NB4 (cell line): ENCODE data around the gene MAGI2.

Experiments used
- DNase-seq: peaks from one replicate; pipeline ENCODE4 v3.0.0; 2010; ENCODE audit warnings: low read depth
- H3K4me3 ChIP-seq: one replicate; pipeline ENCODE4 v1.5.1; 2011; ENCODE audit warnings: mild to moderate bottlenecking, low read depth, low read length, moderate library complexity
- MAX ChIP-seq: IDR thresholded peaks from 2 replicates; pipeline ENCODE4 v1.6.1; 2011; ENCODE audit warnings: low read depth, low read length
- MYC ChIP-seq: IDR thresholded peaks from 2 replicates; pipeline ENCODE4 v1.6.1; 2011; ENCODE audit warnings: low read depth, low read length
- POLR2A ChIP-seq: IDR thresholded peaks from 2 replicates; pipeline ENCODE4 v1.6.1; 2011; ENCODE audit warnings: mild to moderate bottlenecking; ENCODE audit not compliant: insufficient read length; ENCODE audit errors: extremely low read depth
- TF ChIP-seq, protein P1 (sequence below): IDR thresholded peaks from one replicate; pipeline ENCODE4 v1.5.1; 2012; ENCODE audit warnings: low read depth, low read length

Gene MAGI2

DNA sequence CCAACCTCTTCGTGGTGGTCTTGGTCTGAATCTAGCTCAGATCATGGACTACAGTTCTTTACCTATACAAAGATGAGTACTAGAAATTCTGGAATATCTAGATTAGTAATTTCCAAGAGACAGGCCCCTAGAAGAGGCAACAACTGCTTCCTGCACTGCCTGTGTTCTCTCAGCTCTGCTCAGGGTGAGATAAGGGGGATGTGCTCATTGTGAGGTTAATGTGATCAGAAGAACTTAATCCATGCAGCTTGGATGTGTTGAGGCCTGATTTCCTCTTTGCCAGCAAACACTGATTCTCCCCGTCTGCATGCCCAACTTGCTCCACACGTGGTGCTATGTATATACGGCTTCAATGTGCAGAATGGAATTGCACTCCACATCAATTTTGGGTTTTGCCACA is 1386.9 kb downstream of the MAGI2 start:
- TF ChIP-seq POLR2A (no peak), MAX (no peak), MYC (no peak)
- TF ChIP-seq, protein P1, sequence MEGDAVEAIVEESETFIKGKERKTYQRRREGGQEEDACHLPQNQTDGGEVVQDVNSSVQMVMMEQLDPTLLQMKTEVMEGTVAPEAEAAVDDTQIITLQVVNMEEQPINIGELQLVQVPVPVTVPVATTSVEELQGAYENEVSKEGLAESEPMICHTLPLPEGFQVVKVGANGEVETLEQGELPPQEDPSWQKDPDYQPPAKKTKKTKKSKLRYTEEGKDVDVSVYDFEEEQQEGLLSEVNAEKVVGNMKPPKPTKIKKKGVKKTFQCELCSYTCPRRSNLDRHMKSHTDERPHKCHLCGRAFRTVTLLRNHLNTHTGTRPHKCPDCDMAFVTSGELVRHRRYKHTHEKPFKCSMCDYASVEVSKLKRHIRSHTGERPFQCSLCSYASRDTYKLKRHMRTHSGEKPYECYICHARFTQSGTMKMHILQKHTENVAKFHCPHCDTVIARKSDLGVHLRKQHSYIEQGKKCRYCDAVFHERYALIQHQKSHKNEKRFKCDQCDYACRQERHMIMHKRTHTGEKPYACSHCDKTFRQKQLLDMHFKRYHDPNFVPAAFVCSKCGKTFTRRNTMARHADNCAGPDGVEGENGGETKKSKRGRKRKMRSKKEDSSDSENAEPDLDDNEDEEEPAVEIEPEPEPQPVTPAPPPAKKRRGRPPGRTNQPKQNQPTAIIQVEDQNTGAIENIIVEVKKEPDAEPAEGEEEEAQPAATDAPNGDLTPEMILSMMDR, result no peak
- DNase-seq, result no peak

DNA sequence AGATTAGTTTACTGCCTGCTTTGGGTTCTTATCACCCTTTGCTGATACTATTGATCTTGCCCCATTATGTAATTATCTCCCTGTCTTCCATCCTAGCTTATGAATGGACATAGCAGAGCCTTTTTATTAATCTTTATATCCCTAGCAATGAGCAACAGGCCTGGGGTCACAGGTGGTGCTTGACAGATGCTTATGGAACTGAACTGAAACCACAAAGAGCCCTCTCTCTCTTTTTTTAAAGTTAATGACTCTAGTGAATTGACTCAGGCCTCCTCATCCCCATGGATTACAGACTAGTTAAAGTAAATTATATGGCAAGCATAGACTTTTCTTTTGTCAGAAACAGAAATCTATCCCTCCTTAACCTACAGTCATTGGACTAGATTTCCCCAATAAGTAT is 1389.7 kb downstream of the MAGI2 start:
- DNase-seq, result no peak
- no peak overlapping the region for H3K4me3 ChIP-seq
- TF ChIP-seq, protein P1, result no peak
- TF ChIP-seq MAX (no peak), MYC (no peak), POLR2A (no peak)

More for the DNA sequence above, 1386.9 kb downstream of the MAGI2 start:
- H3K4me3 ChIP-seq, result no peak overlapping the region

- TF ChIP-seq MYC (no peak), MAX (no peak), POLR2A (no peak)
- TF ChIP-seq, protein P1, result no peak
- DNase-seq, result no peak
- no peak overlapping the region for H3K4me3 ChIP-seq
These were observed 1391.3 kb downstream of the MAGI2 start for GRCh38 chr7:78062214-78062613.

GRCh38 chr7:78057571-78057970 is 1395.9 kb downstream of the MAGI2 start:
- DNase-seq, result no peak
- TF ChIP-seq POLR2A, result no peak
- TF ChIP-seq MAX, result no peak
- no peak for TF ChIP-seq MYC
- TF ChIP-seq, protein P1, result no peak

GRCh38 chr7:78055599-78055998 is 1397.9 kb downstream of the MAGI2 start:
- no peak for TF ChIP-seq MAX
- TF ChIP-seq MYC, result no peak
- no peak for TF ChIP-seq POLR2A
- TF ChIP-seq, protein P1, result no peak
- no peak for DNase-seq
- H3K4me3 ChIP-seq, result no peak overlapping the region

More at GRCh38 chr7:78057571-78057970, 1395.9 kb downstream of the MAGI2 start:
- H3K4me3 ChIP-seq, result no peak overlapping the region

DNA sequence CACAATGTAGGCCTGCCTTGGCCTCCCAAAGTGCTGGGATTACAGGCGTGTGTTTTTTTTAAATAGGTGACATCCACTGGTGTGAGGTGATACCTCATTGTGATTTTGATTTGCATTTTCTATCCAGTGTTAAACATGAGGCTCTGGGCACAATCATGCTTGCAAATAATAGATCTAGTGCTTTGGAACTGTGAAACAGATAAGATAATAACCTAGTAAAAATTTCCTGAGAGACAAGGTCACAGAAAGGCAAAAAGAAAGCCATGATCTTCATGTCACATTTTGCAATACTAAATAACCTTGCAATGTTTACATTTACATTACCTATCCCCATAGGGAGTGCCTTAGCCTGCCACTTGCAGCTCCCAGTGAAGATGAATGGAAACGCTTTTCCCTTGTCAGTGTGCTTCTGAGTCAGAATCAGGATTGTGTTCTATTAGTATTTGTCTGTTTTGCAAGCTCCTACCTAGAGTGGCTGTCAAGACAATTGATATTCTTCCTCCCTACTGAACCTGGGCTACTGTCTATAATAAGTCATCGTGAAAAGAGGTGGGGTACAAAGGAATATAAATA is 1398.4 kb downstream of the MAGI2 start:
- TF ChIP-seq, protein P1, result no peak
- TF ChIP-seq MAX (no peak), MYC (no peak), POLR2A (no peak)
- no peak overlapping the region for H3K4me3 ChIP-seq
- no peak for DNase-seq
